ENCODE results near the gene KSR2.

DNA sequence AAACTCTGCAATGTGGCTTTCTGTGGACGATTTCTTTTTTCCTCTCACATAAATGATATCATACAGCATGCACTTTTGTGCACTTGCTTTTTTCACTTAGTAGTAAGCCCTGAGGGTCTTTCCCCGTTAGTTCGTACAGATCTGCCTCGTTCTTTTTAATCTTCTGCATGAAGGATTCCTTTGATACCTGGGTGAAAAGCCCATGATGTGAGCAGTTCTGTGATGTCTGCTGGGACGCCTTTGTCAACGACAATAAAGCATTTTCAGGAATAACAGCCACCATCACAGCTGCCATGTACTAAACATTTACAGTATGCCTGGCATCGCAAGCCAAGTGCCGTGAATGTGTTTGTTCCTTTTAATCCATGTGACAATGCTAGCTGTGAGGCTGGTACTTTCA is 99.2 kb downstream of the KSR2 start:
- TF ChIP-seq, protein P1, sequence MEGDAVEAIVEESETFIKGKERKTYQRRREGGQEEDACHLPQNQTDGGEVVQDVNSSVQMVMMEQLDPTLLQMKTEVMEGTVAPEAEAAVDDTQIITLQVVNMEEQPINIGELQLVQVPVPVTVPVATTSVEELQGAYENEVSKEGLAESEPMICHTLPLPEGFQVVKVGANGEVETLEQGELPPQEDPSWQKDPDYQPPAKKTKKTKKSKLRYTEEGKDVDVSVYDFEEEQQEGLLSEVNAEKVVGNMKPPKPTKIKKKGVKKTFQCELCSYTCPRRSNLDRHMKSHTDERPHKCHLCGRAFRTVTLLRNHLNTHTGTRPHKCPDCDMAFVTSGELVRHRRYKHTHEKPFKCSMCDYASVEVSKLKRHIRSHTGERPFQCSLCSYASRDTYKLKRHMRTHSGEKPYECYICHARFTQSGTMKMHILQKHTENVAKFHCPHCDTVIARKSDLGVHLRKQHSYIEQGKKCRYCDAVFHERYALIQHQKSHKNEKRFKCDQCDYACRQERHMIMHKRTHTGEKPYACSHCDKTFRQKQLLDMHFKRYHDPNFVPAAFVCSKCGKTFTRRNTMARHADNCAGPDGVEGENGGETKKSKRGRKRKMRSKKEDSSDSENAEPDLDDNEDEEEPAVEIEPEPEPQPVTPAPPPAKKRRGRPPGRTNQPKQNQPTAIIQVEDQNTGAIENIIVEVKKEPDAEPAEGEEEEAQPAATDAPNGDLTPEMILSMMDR (conservative IDR thresholded peaks at IDR 0.05): no peak
- TF ChIP-seq EZH2 (IDR thresholded peaks at IDR 0.05; ENCODE audit: low read depth): no peak
